Esophagus muscularis mucosa (tissue), 3 donors: ENCODE data around the gene DYRK3.

Experiments
- POLR2A ChIP-seq: fragments of 450-650 bp; IDR thresholded peaks from one replicate; pipeline ENCODE4 v1.6.1; 2017; ENCODE audit warnings: antibody characterized with exemption, moderate library complexity, mild to moderate bottlenecking, low read depth
- POLR2AphosphoS5 ChIP-seq, 2 donors: sonication (generic); formaldehyde crosslinking; IDR thresholded peaks; one replicate each; pipeline ENCODE4 v1.6.1; 2017; ENCODE audit warnings: antibody characterized with exemption in 2 of 2
- TF ChIP-seq, protein P1 (sequence below), 3 experiments: fragments of 200-600 bp in 2 of 3; fragments of 450-650 bp in 1 of 3; sonication (generic) in 2 of 3; IDR thresholded peaks; one replicate each; pipeline ENCODE4 v1.5.1; 2017 to 2019; ENCODE audit warnings: antibody characterized with exemption in 3 of 3, mild to moderate bottlenecking in 2 of 3, moderate library complexity in 1 of 3

DNA sequence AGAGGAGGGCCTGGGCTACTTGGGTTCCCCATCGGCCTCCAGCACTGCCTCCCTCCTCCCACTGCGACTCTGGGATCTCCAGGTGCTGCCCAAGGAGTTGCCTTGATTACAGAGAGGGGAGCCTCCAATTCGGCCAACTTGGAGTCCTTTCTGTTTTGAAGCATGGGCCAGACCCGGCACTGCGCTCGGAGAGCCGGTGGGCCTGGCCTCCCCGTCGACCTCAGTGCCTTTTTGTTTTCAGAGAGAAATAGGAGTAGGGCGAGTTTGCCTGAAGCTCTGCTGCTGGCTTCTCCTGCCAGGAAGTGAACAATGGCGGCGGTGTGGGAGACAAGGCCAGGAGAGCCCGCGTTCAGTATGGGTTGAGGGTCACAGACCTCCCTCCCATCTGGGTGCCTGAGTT, 47.4 kb upstream of the DYRK3 start:
- TF ChIP-seq, protein P1, sequence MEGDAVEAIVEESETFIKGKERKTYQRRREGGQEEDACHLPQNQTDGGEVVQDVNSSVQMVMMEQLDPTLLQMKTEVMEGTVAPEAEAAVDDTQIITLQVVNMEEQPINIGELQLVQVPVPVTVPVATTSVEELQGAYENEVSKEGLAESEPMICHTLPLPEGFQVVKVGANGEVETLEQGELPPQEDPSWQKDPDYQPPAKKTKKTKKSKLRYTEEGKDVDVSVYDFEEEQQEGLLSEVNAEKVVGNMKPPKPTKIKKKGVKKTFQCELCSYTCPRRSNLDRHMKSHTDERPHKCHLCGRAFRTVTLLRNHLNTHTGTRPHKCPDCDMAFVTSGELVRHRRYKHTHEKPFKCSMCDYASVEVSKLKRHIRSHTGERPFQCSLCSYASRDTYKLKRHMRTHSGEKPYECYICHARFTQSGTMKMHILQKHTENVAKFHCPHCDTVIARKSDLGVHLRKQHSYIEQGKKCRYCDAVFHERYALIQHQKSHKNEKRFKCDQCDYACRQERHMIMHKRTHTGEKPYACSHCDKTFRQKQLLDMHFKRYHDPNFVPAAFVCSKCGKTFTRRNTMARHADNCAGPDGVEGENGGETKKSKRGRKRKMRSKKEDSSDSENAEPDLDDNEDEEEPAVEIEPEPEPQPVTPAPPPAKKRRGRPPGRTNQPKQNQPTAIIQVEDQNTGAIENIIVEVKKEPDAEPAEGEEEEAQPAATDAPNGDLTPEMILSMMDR (IDR thresholded peaks at IDR 0.05) = no peak
- TF ChIP-seq POLR2A (no peak), POLR2AphosphoS5 (IDR thresholded peaks at IDR 0.05) (no peak)
